Activated CD4-positive, alpha-beta T cell treated with anti-CD3 and anti-CD28 coated beads, Interleukin-2, amount 50 U/mL, for 48 hours (primary cell): ENCODE measurements around the gene CYTH3.
"Not testable (repeated sequence)": the region's sequence is repeated elsewhere in the genome, so short reads cannot be mapped to it uniquely, and the experiment has no call there.

Experiments
- DNase-seq, 2 experiments: peaks; one replicate each; pipeline ENCODE4 v3.0.0-alpha.2; 2020

CYTH3 gene

GRCh38 chr7:6164491-6164890, 107.9 kb downstream of the CYTH3 start:
- DNase-seq = no peak

GRCh38 chr7:6164010-6164409, 108.4 kb downstream of the CYTH3 start:
- DNase-seq = no peak

- no peak for DNase-seq
These were observed 109.0 kb downstream of the CYTH3 start for GRCh38 chr7:6163402-6163801.

- DNase-seq = no peak
These were observed 109.6 kb downstream of the CYTH3 start for GRCh38 chr7:6162650-6163366.

- no peak for DNase-seq
These were observed 110.1 kb downstream of the CYTH3 start for GRCh38 chr7:6162331-6162620.

- no peak for DNase-seq
These were observed 110.7 kb downstream of the CYTH3 start for GRCh38 chr7:6161463-6162330.

- DNase-seq = no peak
These were observed 112.2 kb downstream of the CYTH3 start for GRCh38 chr7:6160191-6160623.

GRCh38 chr7:6159524-6160031, 112.8 kb downstream of the CYTH3 start:
- no peak for DNase-seq

GRCh38 chr7:6159097-6159483, 113.3 kb downstream of the CYTH3 start:
- no peak for DNase-seq

- DNase-seq = no peak
These were observed 113.9 kb downstream of the CYTH3 start for GRCh38 chr7:6158424-6159096.

- DNase-seq = no peak
These were observed 114.6 kb downstream of the CYTH3 start for GRCh38 chr7:6157685-6158423.

GRCh38 chr7:6156734-6157133, 115.7 kb downstream of the CYTH3 start:
- no peak for DNase-seq

GRCh38 chr7:6155596-6155995, 116.8 kb downstream of the CYTH3 start:
- no peak for DNase-seq

- no peak for DNase-seq
These were observed 117.7 kb downstream of the CYTH3 start for GRCh38 chr7:6154542-6155404.

- DNase-seq = no peak
These were observed 118.5 kb downstream of the CYTH3 start for GRCh38 chr7:6153646-6154541.

- no peak for DNase-seq
These were observed 120.3 kb downstream of the CYTH3 start for GRCh38 chr7:6151994-6152735.

GRCh38 chr7:6151527-6151926, 120.9 kb downstream of the CYTH3 start:
- DNase-seq = not testable (repeated sequence)

GRCh38 chr7:6149996-6150395, 122.4 kb downstream of the CYTH3 start:
- no peak for DNase-seq

GRCh38 chr7:6148724-6149360, 123.6 kb downstream of the CYTH3 start:
- DNase-seq = no peak

- DNase-seq = no peak
These were observed 124.8 kb downstream of the CYTH3 start for GRCh38 chr7:6147627-6148026.
